PC-9 (cell line): Measurements from ENCODE around the gene GBP2. TPM values are rescaled to one million over a fixed set of nuclear protein-coding genes. Genes with fewer than 3 reads are reported as not detected.
"Not testable (repeated sequence)": the region's sequence is repeated elsewhere in the genome, so short reads cannot be mapped to it uniquely, and the experiment has no call there.

Experiments used
- BruUV-seq: library from RNA; stranded (reverse); fragments of 400-500 nt; replicated peaks from 2 replicates; lab custom pipeline; 2021; lab: Mats Ljungman, UMichigan
- CTCF ChIA-PET: fragments of 300-600 bp; sonication (Branson Sonifier 250); formaldehyde crosslinking; loops from one replicate; lab custom pipeline; 2022; ENCODE audit warnings: antibody characterized with exemption; lab: Charles Lee
- POLR2A ChIA-PET: fragments of 300-600 bp; sonication (Branson Sonifier 250); formaldehyde crosslinking; loops from one replicate; lab custom pipeline; 2022; ENCODE audit warnings: antibody characterized with exemption; ENCODE audit not compliant: unreplicated experiment; lab: Charles Lee
- DNase-seq, 2 experiments: peaks; one replicate each; pipeline versions ENCODE4 v3.0.0 to v3.0.0-alpha.2; 2015 to 2022; ENCODE audit warnings: mixed read lengths in 1 of 2
- H2AFZ ChIP-seq: fragments of 200-600 bp; sonication (generic); 2 replicates; pipeline ENCODE4 v1.8.1; 2017; ENCODE audit warnings: antibody characterized with exemption
- H3F3A ChIP-seq: fragments of 200-600 bp; sonication (generic); 2 replicates; pipeline ENCODE4 v1.8.1; 2017; ENCODE audit warnings: antibody characterized with exemption, mild to moderate bottlenecking, low read depth; ENCODE audit not compliant: insufficient read depth
- H3K27ac ChIP-seq: fragments of 200-600 bp; sonication (generic); 2 replicates; pipeline ENCODE4 v1.6.1; 2016; ENCODE audit warnings: mixed run types
- H3K27me3 ChIP-seq: fragments of 200-600 bp; sonication (generic); 2 replicates; pipeline ENCODE4 v1.6.1; 2016; ENCODE audit warnings: low read depth, mixed run types; ENCODE audit not compliant: insufficient read depth
- H3K36me3 ChIP-seq: fragments of 200-600 bp; sonication (generic); 2 replicates; pipeline ENCODE4 v1.6.1; 2016; ENCODE audit warnings: low read depth, mixed run types
- H3K4me1 ChIP-seq: fragments of 200-600 bp; sonication (generic); replicated peaks from 2 replicates; pipeline ENCODE4 v1.6.1; 2016; ENCODE audit warnings: mixed run types; ENCODE audit not compliant: insufficient read depth
- H3K4me2 ChIP-seq: fragments of 200-600 bp; sonication (generic); 2 replicates; pipeline ENCODE4 v1.6.1; 2017; ENCODE audit warnings: mixed run types
- H3K4me3 ChIP-seq: fragments of 200-600 bp; sonication (generic); 2 replicates; pipeline ENCODE4 v1.6.1; 2016; ENCODE audit warnings: mixed run types
- H3K79me2 ChIP-seq: fragments of 200-600 bp; sonication (generic); 2 replicates; pipeline ENCODE4 v1.6.1; 2017; ENCODE audit warnings: low read depth, mixed run types
- H3K9me2 ChIP-seq: fragments of 200-600 bp; sonication (generic); 2 replicates; pipeline ENCODE4 v1.8.1; 2017; ENCODE audit warnings: mild to moderate bottlenecking; ENCODE audit not compliant: insufficient read depth
- H3K9me3 ChIP-seq: fragments of 200-600 bp; sonication (generic); 2 replicates; pipeline ENCODE4 v1.8.1; 2016; ENCODE audit warnings: low read depth; ENCODE audit not compliant: insufficient read depth
- H4K20me1 ChIP-seq: fragments of 200-600 bp; sonication (generic); 2 replicates; pipeline ENCODE4 v1.8.1; 2017; ENCODE audit not compliant: insufficient read depth
- EZH2 ChIP-seq: fragments of 200-600 bp; sonication (generic); IDR thresholded peaks from 2 replicates; pipeline ENCODE4 v1.8.0; 2017; ENCODE audit warnings: antibody characterized with exemption, low read depth
- intact Hi-C: fragments of 100-400 bp; cut with micrococcal nuclease; formaldehyde crosslinking; loops from one replicate; pipeline ENCODE4 v1.10.0; 2022; ENCODE audit not compliant: unreplicated experiment
- total RNA-seq: library from RNA; stranded (reverse); gene quantifications from 2 replicates; pipeline ENCODE4 v1.2.3, GENCODE V29; 2021
- TF ChIP-seq, protein P1 (sequence below): fragments of 200-600 bp; sonication (generic); conservative IDR thresholded peaks from 2 replicates; pipeline ENCODE4 v1.6.1; 2017; ENCODE audit warnings: mixed run types, antibody characterized with exemption, mild to moderate bottlenecking, moderate library complexity

Gene GBP2
- total RNA-seq, 1 experiment from 2014 or later: 7.0 TPM

DNA sequence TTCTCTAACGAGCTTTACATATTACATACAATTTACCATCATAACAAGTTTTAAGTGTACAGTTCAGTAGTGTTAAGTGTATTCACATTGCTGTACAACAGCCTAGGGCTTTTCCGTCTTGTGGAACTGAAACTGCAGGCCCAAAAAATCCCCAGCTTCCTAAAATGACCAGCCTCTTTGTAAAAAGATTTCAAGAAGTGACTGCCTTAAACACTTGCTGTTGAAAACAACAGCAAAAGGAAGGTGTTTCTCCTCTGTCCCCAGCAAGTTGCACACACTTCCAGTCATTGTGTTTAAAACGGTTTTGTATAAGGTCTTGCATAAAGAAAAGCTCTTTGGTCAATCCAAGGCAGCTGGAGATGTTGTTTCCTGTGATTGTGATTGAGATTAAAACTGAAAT is 44.9 kb downstream of the GBP2 start:
- POLR2A ChIA-PET: no interaction called here
- H3K27me3 ChIP-seq: no peaks in the 10 kb centered on the region
- no peak for TF ChIP-seq EZH2
- TF ChIP-seq, protein P1, sequence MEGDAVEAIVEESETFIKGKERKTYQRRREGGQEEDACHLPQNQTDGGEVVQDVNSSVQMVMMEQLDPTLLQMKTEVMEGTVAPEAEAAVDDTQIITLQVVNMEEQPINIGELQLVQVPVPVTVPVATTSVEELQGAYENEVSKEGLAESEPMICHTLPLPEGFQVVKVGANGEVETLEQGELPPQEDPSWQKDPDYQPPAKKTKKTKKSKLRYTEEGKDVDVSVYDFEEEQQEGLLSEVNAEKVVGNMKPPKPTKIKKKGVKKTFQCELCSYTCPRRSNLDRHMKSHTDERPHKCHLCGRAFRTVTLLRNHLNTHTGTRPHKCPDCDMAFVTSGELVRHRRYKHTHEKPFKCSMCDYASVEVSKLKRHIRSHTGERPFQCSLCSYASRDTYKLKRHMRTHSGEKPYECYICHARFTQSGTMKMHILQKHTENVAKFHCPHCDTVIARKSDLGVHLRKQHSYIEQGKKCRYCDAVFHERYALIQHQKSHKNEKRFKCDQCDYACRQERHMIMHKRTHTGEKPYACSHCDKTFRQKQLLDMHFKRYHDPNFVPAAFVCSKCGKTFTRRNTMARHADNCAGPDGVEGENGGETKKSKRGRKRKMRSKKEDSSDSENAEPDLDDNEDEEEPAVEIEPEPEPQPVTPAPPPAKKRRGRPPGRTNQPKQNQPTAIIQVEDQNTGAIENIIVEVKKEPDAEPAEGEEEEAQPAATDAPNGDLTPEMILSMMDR: no peak
- CTCF ChIA-PET: interaction anchor here (0.5 kb wide), 1 partner anchor 517 kb away, joined by 4 read pairs; no protein-coding TSS in a partner anchor
- no peaks in the 10 kb centered on the region for H3K9me2 ChIP-seq
- no peaks in the 10 kb centered on the region for H3F3A ChIP-seq
- H3K27ac ChIP-seq: no peak overlapping the region
- no peaks in the 10 kb centered on the region for H3K4me1 ChIP-seq
- no peaks in the 10 kb centered on the region for H3K36me3 ChIP-seq
- no peak overlapping the region for H3K4me3 ChIP-seq
- no peaks in the 10 kb centered on the region for H4K20me1 ChIP-seq
- DNase-seq: no peak
- H2AFZ ChIP-seq: no peak overlapping the region
- no TSS peak for BruUV-seq
- intact Hi-C loops: no loop called here
- no peaks in the 10 kb centered on the region for H3K9me3 ChIP-seq
- no peaks in the 10 kb centered on the region for H3K79me2 ChIP-seq
- H3K4me2 ChIP-seq: no peak overlapping the region

DNA sequence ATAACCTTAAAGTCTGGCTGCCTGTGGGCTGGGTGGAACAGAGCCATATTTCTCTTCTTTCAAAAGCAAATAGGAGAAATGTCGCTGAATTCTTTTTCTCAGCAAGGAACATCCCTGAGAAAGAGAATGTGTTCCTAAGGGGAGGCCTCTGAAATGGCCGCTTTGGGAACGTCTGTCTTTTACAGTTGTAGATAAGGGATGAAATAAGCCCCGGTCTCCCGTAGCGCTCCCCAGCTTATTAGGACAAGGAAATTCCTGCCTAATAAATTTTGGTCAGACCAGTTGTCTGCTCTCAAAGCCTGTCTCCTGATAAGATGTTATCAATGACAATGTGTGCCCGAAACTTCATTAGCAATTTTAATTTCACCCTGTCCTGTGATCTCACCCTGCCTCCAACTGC is 45.8 kb downstream of the GBP2 start:
- H3K9me2 ChIP-seq, H3K9me3 ChIP-seq, DNase-seq, BruUV-seq, H4K20me1 ChIP-seq, H3F3A ChIP-seq, H3K27ac ChIP-seq, POLR2A ChIA-PET, H3K27me3 ChIP-seq, H3K36me3 ChIP-seq, H3K79me2 ChIP-seq, intact Hi-C loops, H3K4me1 ChIP-seq, H2AFZ ChIP-seq, CTCF ChIA-PET, H3K4me2 ChIP-seq, H3K4me3 ChIP-seq: not testable (repeated sequence)

DNA sequence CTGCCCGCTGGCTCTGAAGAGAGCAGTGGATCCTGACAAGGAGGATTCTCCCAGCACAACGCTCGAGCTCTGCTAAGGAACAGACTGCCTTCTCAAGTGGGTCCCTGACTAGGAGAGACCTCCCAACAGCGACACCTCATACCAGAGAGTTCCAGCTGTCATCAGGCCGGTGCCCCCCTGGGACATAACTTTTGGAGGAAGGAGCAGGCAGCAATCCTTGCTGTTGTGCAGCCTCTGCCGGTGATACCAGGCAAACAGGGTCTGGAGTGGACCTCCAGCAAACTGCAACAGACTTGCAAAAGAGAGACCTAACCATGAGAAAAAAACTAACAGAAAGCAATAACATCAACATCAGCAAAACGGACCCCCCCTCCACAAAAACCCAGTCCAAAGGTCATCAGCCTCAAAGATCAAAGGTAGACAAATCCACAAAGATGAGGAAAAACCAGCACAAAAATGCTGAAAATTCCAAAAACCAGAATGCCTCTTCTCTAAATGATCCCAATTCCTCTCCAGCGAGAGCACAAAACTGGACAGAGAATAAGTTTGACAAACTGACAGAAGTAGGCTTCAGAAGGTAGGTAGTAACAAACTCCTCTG is 53.3 kb downstream of the GBP2 start:
- H2AFZ ChIP-seq, H3K36me3 ChIP-seq, H3K4me1 ChIP-seq, POLR2A ChIA-PET, CTCF ChIA-PET, H3K4me2 ChIP-seq, H3K27ac ChIP-seq, H3K27me3 ChIP-seq, H4K20me1 ChIP-seq, BruUV-seq, H3K4me3 ChIP-seq, H3K79me2 ChIP-seq, DNase-seq, H3F3A ChIP-seq, intact Hi-C loops, H3K9me2 ChIP-seq, H3K9me3 ChIP-seq: not testable (repeated sequence)

DNA sequence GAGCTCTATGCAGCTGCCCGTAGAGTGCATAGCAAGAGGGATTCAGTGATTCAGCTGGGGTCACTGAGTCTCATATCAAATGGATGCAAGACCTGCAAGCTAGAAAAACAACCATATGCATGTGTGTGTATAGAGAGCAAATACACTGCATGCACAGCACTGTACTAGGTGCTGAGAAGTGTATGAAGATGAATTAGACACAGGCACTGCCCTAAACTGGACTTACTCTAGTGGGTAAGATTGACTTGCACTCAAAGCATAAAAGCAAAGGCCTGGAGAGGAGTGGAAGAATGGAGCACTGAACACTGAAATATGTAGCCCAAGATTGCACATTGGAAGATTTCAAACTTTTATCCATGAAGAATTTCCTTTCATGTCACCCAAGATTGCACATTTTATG is 55.4 kb downstream of the GBP2 start:
- CTCF ChIA-PET: interaction anchor here (0.6 kb wide), 1 partner anchor 87 kb away, joined by 10 read pairs; no protein-coding TSS in a partner anchor
- Histone ChIP-seq H4K20me1 (no peaks in the 10 kb centered on the region), H3K27me3 (no peaks in the 10 kb centered on the region), H3K27ac (no peak overlapping the region), H3F3A (no peaks in the 10 kb centered on the region), H3K9me2 (no peaks in the 10 kb centered on the region), H3K79me2 (no peaks in the 10 kb centered on the region), H2AFZ (no peak overlapping the region), H3K9me3 (no peaks in the 10 kb centered on the region), H3K36me3 (no peaks in the 10 kb centered on the region), H3K4me3 (no peak overlapping the region), H3K4me2 (no peak overlapping the region), H3K4me1 (0 out of 2 replicates have a peak, but pooled peaks cover 7% of the 10 kb centered on the region)
- BruUV-seq: no TSS peak
- POLR2A ChIA-PET: no interaction called here
- no peak for DNase-seq
- TF ChIP-seq EZH2: no peak
- TF ChIP-seq, protein P1: no peak
- intact Hi-C loops: no loop called here
